ENCODE results near the gene TMEM185B.

- TF ChIP-seq CTCF (IDR thresholded peaks at IDR 0.05), result no peak
- no peak for TF ChIP-seq POLR2A (IDR thresholded peaks at IDR 0.05)
Measured at GRCh38 chr2:120204417-120204816, 18.8 kb downstream of the TMEM185B start.

Data from lower leg skin (tissue), 3 donors.